ENCODE results near the gene SS18.

SS18 gene

DNA sequence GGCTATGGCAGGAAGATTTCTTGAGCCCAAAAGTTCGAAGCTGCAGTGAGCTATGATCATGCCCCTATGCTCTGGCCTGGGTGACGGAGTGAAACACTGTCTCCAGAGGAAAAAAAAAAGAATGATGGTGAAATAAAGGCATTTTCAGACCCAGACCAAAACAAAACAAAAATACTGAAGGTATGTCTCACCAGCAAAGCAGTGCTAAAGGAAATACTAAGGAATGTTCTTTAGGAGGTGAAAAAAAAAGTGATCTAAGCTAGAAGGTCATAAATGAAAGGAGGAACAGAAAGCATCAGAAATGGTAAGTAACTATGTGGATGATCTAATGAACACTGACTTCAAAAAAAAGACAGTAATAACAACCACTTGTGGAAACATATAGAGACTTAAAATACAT, 18.7 kb downstream of the SS18 start:
- DNase-seq (ENCODE audit: low spot score): no peak

DNA sequence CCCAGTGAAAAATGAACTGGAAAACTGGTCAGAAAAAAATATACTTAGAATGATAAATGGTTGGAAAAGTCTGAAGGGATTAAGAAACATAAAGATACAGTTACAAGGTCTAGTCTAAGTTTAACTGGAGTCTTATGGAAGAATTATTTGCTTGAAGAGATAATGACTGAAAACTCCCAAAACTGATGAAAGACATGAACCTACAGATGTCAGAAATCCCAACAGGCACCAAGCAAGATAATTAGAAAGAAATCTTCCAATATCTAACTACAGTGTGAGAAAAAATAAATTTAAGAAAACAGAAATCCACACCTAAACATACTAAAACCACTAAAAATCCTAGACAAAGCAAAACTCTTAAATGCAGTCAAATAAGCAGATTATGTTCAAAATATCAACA, 19.4 kb downstream of the SS18 start:
- no peak for DNase-seq (ENCODE audit: low spot score)

DNA sequence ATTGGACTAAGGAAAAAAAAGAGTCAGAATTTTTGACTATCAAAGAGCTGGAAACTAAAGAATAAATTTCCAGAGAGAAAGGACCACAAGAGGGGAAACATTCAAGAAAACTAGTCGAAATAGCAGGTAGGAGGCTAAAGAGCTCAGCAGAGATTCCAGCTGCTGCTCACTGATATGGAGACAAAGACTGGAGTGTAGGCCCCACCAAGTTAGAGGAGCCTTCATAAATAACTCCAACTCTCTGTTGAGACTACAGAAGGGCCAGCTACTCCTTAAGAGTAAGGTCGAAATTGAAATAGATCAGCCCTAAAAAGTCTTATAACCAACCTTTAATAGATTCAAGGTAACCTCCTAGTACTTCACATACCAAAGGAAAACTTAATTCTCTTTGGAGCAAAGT, 31.1 kb downstream of the SS18 start:
- DNase-seq (ENCODE audit: low spot score): no peak

DNA sequence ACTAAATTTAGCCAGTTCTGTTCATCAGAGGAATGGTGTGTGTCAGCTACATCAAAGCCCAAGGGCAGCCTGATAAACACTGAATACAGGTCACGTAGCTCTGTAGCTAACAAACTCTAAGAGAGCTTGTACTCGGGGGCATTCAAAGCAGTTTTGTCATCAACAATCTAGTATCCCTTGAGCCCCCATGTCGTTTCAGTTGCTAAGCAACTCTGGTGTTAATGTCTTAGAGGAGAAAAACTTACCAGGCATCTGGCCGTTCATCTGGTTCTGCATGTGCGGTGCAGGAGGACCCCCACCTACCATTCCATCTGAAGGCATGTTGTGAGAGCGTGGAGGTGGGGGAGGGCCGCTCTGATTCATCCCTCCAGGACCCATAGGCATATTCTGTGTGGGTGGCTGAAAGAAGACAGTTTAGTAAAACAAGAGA, 33.1 kb downstream of the SS18 start:
- no peak for DNase-seq (ENCODE audit: low spot score)

DNA sequence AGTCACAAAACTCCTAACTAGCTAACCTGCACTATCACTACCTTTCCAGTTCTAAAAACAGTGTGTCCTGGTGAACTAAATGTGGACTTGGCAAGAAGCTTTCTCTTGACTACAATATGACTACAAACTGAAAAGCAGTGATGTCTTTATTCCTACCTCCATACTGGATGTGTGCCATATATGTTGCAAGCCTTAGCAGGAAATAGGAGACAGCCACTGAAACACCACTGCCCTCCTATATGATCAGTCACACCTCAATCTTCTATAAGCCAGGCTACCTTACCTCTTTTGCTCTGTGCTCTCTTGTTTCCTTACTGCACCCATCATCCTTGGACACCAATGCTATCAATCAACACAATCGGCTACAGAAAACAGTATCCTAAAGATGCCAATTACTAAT, 34.1 kb downstream of the SS18 start:
- DNase-seq (ENCODE audit: low spot score): peak; percentile 6

DNA sequence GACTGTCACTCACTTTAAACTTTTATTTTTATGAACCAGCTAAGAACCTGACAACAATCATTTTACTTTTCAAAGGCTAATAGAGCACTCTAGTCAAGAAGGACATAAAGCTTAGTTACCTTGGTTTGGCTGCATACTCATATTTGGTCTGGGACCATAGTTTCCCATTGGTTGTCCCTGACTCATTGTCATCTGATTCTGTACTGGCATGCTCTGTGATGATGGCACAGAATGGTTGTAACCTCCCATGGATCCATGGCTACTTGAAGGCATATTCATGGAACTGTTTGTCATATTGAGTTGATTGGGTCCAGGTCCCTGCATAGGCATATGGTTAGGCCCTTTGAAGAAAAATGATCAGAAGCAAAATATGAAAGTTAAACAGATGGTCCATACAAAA, 37.9 kb downstream of the SS18 start:
- no peak for DNase-seq (ENCODE audit: low spot score)

DNA sequence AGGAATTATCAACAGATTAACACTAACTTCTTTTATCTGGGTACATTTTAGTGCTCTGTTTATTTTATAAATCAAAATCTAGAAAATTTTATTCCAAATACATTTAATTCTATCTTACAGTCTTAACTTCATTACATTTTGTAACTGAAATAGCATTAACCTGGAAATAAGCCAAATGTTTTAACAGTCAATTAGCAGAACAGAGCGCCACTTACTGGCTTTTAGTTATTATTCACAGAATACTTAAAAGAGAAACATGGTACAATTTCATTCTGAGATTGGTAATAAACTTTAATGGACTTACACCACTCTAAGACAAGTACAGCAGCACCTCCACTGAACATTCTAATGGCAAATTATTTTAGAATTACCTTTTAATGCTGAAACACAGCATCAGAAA, 38.6 kb downstream of the SS18 start:
- no peak for DNase-seq (ENCODE audit: low spot score)

DNA sequence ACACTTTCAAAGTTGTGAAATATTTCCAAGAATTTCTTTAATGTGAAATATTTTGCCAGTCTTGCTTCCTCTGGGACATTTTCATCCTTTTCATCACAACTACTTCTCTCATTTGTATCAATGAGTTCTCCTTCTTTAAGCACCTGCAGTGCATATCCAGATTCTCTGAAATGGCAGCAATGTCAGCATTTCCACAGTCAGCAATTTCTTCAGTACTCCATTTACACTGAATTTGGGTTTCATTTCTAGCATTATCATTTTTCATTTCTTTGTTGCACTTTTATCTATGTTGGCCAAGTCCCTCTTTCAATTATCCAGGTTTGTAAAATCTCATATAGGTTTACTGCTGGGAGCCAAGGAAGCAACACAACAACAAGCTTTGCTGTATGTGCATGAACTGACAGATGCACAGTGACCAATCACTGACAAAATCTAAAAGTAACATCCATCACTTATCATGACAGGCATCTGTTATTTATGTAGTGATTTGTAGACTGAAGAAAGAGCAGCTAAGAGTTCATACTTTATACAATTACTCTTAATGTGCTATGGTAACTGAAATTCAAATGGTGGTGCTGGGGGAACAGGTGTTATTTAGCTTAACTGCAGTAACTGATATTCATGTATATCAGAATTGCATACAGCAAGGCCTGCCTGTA, 43.9 kb downstream of the SS18 start:
- no peak for DNase-seq (ENCODE audit: low spot score)

DNA sequence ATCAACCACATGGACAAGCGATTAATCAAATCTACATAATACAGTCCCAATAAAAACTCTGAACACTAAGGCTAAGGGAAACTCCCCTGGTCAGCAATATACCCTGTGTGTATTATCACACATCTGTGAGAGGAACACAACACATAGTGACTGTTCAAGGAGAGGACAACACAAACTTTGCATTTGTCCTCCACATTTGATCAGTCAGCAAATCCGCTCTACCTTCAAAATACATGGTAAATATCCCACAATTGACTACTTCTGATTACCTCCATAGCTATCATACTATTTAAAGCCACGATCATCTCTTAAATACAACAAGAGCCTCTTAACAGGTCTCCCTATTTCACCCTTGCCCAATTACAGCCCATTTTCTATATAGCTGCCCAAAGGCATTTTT, 45.6 kb downstream of the SS18 start:
- no peak for DNase-seq (ENCODE audit: low spot score)

DNA sequence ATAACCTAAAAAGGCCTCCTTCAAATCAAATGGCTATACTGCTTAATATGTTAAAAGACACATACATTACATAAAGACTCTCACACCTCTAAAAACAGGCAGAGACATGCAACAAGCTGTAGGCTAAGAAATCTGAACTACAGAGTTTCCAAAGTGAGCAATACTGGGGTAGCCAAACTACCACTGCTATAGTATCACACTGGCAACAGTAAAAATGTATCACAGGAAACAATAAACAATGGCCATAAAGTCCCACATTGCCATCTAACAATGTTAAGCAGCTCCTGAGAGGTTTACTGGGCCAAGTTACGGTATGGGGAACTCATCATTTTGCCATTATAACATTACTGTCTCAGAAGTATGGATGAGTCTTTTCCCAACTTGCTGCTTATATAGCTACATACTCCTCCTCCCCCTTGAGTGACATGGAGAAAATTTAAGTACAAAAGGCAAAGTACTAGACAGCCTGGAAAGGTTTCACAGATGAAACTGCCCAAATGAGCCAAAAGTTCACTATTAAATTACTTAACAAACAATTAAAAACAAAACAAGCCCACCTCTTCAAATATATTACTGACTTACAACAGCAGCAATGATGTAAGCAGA, 50.3 kb downstream of the SS18 start:
- DNase-seq (ENCODE audit: low spot score): no peak

DNA sequence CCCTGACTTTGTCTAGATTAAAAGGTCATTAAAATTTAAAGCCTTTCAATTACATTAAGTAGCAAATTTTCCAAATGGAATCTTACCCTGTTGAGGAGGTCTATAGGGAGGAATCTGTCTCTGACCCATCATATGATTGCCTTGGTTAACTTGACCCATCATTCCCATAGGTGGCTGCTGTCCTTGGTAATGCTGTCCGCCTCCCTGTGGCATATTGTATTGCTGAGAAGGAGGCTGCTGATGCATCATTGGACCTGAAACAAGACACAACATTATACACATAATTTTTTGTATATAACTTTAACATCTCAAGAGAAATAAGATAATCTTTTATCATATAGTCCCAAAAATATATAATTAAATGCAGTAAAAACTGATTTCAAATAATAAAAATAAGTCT, 51.2 kb downstream of the SS18 start:
- DNase-seq (ENCODE audit: low spot score): no peak

DNA sequence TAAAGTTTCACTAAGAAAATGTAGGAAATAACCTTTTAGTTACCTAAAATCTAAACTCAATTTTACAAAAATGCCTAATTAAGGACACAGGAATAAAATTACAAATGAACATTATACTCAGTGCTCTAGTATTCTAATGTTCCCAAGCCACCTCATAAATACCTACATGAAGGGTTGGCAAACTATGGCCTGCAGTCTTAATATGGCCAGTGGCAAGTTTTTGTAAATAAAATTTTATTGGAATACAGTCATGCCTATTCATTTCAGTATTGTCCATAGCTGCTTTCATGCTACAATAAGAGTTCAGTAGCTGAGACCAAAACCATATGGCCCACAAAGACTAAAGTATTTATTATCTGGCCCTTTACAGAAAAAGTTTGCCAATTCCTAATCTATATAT, 53.8 kb downstream of the SS18 start:
- DNase-seq (ENCODE audit: low spot score): no peak

DNA sequence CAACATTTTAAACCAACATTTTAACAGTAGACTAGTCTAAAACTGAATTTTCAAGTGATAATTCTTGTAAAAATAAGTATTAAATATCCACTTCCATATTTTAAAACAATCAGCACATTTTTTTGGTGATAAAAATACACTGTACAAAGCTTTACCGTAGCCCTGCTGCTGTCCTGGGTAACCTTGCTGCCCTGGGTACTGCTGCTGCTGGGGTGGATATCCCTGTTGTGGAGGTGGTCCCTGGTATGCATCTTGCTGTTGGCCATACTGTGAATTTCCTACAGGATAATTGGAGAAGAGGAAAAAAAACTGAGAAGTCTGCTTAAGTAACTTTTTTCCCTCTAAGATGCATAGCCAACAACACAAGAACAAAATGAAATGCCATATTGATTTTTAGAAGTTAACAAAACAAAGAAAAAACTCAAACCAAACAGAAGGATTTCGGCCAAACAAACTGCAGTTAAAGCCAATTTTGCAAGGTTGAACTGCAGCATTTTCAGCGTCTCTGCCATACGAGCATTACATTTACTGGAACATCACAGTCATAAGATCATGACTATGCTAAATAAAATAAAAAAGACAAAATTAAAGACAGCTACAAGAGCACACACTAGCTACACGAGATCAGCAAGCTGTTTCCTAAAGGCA, 55.4 kb downstream of the SS18 start:
- DNase-seq (ENCODE audit: low spot score): no peak

DNA sequence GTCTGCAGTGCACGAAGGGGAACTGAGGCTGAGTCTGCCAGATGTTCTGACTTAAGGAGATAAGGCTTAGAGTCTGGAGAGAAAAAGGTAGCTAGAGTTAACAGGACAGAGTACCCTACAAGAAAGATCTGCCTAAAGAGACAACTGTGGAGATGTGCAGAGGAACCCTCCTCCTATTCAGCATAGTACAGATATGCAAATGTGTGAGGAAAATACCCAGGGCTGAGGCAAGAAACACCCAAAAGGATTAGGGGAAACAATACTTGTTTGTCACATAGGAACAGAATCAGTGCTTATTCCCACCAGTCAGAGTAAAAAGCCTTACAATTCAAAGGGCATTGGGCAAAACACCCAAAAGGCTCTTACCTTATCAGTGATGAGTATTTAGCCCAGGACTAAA, 67.8 kb downstream of the SS18 start:
- DNase-seq (ENCODE audit: low spot score): no peak

DNA sequence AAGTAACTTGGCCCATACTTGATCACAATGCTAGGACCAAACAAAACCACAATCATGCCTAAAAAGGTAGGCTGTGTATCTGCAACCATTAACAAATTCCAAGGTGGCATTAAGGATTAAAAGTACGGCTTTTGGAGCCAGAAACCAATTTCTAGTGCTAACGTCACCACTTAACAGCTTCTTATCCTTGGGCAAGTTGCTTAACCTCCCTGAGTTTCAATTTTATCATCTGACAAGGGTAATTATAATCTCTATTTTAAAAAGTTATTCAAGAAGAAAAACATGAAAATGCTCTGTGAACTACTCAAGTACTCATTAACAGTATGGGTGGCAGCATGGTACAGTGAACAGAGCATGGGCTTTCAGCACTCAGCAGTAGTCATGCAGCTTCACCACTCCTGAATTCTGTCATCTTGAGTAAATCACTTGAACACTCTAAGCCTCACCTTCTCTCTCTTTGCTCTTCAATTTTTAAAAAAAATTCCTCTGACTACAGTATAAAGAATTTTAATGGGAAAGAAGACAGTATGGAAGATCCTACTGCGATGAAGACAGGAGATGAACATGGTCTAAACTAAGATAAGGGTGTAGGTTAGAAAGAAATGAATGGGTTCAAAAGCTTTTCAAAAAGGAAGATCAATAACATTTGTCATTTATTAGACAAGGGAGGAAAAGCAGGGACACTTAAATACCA, 69.2 kb downstream of the SS18 start:
- DNase-seq (ENCODE audit: low spot score): no peak

DNA sequence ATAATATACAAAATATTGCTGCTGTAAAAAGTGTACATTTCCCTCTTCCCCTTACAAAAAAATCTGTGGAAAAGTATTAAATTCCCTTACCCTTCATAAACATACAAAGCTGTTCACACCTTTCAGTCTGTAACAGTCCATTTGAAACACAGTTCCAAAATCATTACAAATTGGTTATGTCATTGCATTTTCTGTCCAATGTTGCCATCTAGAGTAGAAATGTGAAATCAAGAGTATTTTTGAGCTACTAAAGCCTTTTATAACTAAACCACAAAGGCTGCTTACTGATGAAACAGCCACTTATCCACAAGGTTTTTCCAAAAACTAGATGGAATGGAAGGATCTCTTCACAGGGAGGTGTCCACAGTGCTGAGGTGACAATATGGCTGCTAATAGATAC, 72.5 kb downstream of the SS18 start:
- no peak for DNase-seq (ENCODE audit: low spot score)

DNA sequence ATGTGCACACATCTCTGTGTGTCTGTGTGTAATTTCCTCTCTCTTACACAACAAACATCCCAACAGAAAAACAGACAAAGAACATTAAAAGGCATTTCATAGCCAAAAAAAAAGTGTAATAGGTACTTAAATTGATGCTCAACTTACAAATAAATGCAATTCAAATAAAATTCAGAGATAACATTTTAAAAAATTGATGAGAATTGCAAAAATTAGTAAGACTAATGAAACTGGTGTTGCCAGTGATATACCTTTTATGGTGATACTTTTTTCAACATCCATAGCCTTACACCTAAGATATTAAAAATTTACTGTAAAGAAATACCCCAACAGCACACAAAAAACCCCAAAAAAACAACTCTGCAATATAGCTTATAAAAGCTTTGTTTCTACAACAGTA, 76.0 kb downstream of the SS18 start:
- no peak for DNase-seq (ENCODE audit: low spot score)

DNA sequence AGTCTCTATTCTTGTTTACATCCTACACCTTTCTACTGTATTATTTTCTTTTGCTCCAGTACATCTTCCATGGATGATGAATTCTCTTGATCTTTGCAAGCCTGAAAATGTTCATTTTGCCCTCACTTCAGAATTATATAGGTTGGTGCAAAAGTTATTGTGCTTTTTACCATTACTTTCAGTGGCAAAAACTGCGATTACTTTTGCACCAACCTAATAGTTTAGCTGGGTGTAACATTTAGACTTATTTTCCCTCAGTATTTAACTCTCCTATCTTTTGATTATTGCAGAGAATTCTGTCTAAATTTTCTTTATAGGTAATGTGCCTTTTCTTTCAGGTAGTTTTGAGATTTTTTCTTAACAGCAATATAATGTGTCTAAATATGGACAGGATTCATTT, 81.8 kb downstream of the SS18 start:
- DNase-seq (ENCODE audit: low spot score): no peak

DNA sequence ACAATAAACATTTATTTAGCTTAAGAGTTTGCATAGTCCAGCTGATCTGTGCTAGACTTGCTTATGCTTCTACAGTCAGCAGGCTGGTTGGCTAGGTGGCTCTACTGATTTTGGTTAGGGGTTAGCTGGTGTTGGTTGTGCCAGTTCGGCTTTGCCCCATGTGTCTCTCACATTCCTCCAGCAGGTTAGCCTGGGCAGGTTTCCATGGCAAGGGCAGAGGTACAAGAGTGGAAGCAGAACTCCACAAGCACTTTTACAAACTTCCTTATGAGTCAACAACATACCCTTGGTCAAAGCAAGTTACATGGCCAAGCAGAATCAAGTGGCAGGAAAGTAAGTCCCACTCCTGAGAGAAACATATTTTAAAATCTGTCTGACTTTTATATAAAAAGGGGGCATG, 82.3 kb downstream of the SS18 start:
- DNase-seq (ENCODE audit: low spot score): no peak

DNA sequence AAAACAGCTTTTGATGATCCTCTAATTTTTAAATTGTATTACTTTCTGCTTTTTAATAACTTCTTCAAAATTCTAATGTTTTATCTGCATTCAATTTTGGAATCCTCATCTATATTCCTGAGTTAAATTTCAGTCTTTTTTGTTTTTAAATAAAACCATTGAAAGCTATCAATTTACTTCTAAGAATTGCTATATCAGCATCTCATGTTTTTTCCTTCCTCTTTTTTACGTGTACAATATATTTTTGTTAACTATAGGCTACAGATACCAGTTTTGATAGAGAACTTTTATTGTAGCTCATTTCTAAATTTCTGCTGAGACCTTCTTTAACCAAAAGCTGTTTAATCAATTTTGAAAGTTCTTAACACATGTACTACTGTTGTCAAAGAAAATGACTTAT, 84.5 kb downstream of the SS18 start:
- no peak for DNase-seq (ENCODE audit: low spot score)

DNA sequence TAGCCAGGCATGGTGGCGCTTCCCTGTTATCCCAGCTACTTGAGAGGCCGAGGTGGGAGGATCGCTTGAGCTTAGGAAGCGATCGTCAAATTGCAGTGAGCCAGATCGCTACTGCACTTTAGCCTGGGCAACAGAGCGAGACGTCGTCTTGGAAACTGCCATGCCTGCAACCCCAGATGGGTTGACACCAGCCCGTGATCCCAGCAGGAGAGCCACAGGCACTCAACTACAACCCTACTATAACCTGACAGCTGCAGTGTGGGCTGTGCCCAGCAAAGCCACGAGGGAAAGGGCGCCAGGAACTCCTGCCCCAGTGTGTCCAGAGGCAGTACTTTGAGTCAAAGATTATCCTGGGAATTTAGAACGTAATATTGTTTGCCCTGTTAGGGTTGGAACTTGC, 85.6 kb downstream of the SS18 start:
- no peak for DNase-seq (ENCODE audit: low spot score)

DNA sequence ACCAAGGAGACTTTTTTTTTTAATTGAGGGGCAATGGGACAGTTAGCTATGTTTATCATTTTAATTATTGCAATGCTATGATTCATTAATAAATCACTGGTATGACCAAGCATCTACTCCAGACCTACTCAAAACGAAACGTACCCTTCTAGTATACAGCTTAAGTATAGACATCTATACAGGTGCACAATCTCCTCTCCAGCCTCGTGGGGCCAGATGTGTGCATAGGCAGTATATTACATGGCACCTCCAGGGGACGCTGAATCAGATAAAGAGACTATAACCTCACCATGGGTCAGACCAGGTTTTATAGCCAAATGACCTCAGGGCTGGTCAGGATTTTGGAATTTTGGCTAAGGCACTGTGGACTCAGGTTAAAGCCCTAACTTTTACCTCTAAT, 86.6 kb downstream of the SS18 start:
- DNase-seq (ENCODE audit: low spot score): no peak

DNA sequence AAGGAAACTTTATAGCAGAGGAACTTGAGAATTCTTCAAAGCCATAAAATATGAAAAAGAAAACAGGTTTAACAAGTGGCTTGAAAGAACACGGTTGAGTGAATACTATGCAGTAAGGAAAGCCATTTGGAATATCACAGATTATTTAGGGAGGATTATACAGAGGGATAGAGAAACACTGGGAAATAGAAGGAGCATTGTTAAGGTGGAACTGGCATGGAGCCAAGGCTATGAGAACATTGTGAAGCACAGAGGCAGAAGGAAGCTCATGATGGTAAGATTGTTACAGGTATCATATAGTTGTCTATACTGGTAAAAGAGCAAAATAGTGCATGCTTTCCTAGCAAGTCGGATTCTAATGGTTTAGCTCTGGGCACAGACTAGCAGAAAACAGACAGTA, 87.1 kb downstream of the SS18 start:
- DNase-seq (ENCODE audit: low spot score): no peak
